ENCODE results near the gene UGT1A7. TPM values are rescaled to one million over a fixed set of nuclear protein-coding genes. Genes with fewer than 3 reads are reported as not detected.
"Not testable (repeated sequence)": the region's sequence is repeated elsewhere in the genome, so short reads cannot be mapped to it uniquely, and the experiment has no call there.

The UGT1A7 gene
- total RNA-seq, 6 donors from 2014 or later: not detected

DNA sequence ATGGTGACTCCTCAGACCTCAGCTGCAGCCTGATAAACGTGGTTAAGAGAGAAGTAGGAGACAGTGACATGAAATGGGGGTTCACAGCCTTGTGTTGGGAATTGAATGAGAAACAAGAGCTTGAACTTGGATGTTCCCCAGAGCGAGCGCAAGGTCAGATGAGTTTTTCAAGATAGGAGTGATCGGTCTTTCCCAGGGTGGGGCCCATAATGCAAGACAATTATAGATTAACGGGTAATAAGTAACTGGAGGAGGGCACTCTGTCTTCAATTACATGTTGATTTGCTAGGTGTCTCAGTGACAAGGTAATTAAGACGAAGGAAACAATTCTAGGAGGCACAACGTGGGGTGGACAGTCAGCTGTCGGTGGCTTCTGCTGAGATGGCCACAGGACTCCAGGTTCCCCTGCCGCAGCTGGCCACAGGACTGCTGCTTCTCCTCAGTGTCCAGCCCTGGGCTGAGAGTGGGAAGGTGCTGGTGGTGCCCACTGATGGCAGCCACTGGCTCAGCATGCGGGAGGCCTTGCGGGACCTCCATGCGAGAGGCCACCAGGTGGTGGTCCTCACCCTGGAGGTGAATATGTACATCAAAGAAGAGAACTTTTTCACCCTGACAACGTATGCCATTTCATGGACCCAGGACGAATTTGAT lies 31.0 kb downstream of the UGT1A7 start, which contains the start of gene UGT1A5:
UGT1A5 (plus strand) TSS at position 297 of the 651 bp plus-strand sequence; CDS start at position 382, 85 bp downstream.
- Histone ChIP-seq H3K27me3 (no peaks in the 10 kb centered on the region), H3K9me3 (no peaks in the 10 kb centered on the region), H3K4me3 (no peak within 1 kb of the TSS), H3K4me1 (no peaks in the 10 kb centered on the region), H3K36me3 (no peaks in the 10 kb centered on the region), H3K27ac (no peak within 1 kb of the TSS)
- WGBS, 2 donors: 81 to 86% methylated on average over 14 of the region's 14 CpGs
- TF ChIP-seq POLR2A (IDR thresholded peaks at IDR 0.05) (no peak), EP300 (IDR thresholded peaks at IDR 0.05) (no peak), POLR2AphosphoS5 (IDR thresholded peaks at IDR 0.05) (no peak)
- TF ChIP-seq, protein P1, sequence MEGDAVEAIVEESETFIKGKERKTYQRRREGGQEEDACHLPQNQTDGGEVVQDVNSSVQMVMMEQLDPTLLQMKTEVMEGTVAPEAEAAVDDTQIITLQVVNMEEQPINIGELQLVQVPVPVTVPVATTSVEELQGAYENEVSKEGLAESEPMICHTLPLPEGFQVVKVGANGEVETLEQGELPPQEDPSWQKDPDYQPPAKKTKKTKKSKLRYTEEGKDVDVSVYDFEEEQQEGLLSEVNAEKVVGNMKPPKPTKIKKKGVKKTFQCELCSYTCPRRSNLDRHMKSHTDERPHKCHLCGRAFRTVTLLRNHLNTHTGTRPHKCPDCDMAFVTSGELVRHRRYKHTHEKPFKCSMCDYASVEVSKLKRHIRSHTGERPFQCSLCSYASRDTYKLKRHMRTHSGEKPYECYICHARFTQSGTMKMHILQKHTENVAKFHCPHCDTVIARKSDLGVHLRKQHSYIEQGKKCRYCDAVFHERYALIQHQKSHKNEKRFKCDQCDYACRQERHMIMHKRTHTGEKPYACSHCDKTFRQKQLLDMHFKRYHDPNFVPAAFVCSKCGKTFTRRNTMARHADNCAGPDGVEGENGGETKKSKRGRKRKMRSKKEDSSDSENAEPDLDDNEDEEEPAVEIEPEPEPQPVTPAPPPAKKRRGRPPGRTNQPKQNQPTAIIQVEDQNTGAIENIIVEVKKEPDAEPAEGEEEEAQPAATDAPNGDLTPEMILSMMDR (IDR thresholded peaks at IDR 0.05): no peak
- ATAC-seq (ENCODE audit: low FRiP score in 2 of 2) (no peak), DNase-seq (peak in 1 of 2 donors; percentile 42)

DNA sequence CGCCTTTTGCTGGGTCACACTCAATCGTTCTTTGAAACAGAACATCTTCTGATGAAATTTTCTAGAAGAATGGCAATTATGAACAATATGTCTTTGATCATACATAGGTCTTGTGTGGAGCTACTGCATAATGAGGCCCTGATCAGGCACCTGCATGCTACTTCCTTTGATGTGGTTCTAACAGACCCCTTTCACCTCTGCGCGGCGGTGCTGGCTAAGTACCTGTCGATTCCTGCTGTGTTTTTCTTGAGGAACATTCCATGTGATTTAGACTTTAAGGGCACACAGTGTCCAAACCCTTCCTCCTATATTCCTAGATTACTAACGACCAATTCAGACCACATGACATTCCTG lies 31.5 kb downstream of the UGT1A7 start:
- TF ChIP-seq EP300 (IDR thresholded peaks at IDR 0.05) (no peak), POLR2AphosphoS5 (IDR thresholded peaks at IDR 0.05) (no peak)
- DNase-seq (no peak), ATAC-seq (ENCODE audit: low FRiP score in 2 of 2) (no peak)
- no peaks in the 10 kb centered on the region for H3K27me3 ChIP-seq
- H3K9me3 ChIP-seq: no peaks in the 10 kb centered on the region
- H3K4me3 ChIP-seq: no peak overlapping the region
- H3K27ac ChIP-seq: no peak overlapping the region
- no peaks in the 10 kb centered on the region for H3K4me1 ChIP-seq
- 75 to 76% methylated on average over 7 of the region's 7 CpGs for WGBS, 2 donors
- H3K36me3 ChIP-seq: no peaks in the 10 kb centered on the region

DNA sequence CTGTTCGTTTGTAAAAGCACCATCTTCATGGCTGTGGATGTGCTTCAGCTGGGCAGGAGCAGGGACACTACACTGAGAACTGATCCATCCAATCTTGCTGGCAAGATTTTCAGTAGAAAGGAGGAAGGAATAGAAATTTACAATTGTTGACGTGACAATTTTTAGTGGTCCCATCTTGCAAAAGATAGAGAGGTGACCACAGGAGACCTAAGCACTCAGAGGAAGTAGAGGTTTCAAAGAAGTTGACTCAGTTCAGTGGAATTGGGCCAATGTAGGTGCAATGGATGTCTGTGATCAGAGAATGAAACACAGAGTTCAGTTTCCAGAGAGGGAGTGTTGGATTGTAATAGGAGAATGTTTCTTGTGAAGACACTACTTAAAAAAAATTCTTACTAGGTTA lies 32.4 kb downstream of the UGT1A7 start:
- no peak overlapping the region for H3K27ac ChIP-seq
- ATAC-seq (ENCODE audit: low FRiP score in 2 of 2) (no peak), DNase-seq (no peak)
- H3K36me3 ChIP-seq: no peaks in the 10 kb centered on the region
- H3K4me3 ChIP-seq: no peak overlapping the region
- H3K9me3 ChIP-seq: no peaks in the 10 kb centered on the region
- H3K27me3 ChIP-seq: no peaks in the 10 kb centered on the region
- TF ChIP-seq POLR2AphosphoS5 (IDR thresholded peaks at IDR 0.05) (no peak), POLR2A (IDR thresholded peaks at IDR 0.05) (no peak), EP300 (IDR thresholded peaks at IDR 0.05) (no peak)
- TF ChIP-seq, protein P1 (IDR thresholded peaks at IDR 0.05): no peak
- WGBS, 2 donors: 69 to 71% methylated on average over 2 of the region's 2 CpGs
- no peaks in the 10 kb centered on the region for H3K4me1 ChIP-seq

DNA sequence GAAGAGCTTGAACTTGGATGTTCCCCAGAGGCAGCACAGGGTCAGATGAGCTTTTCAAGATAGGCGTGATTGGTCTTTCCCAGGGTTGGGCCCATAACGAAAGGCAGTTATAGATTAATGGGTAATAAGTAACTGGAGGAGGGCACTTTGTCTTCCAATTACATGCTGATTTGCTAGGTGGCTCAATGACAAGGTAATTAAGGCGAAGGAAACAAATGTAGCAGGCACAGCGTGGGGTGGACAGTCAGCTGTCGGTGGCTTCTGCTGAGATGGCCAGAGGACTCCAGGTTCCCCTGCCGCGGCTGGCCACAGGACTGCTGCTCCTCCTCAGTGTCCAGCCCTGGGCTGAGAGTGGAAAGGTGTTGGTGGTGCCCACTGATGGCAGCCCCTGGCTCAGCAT lies 36.9 kb downstream of the UGT1A7 start, which contains the start of gene UGT1A4:
UGT1A4 (plus strand) TSS at position 185 of the 400 bp plus-strand sequence; CDS start at position 270, 85 bp downstream.
- H3K4me3 ChIP-seq: no peak within 1 kb of the TSS

DNA sequence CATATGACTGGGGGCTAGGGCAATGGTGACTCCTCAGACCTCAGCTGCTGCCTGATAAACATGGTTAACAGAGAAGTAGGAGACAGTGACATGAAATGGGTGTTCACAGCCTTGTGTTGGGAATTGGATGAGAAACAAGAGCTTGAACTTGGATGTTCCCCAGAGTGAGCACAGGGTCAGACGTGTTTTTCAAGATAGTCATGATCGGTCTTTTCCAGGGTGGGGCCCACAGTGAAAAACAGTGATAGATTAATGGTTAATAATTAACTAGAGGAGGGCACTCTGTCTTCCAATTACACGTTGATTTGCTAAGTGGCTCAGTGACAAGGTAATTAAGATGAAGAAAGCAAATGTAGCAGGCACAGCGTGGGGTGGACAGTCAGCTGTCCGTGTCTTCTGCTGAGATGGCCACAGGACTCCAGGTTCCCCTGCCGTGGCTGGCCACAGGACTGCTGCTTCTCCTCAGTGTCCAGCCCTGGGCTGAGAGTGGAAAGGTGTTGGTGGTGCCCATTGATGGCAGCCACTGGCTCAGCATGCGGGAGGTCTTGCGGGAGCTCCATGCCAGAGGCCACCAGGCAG lies 47.1 kb downstream of the UGT1A7 start, which contains the start of gene UGT1A3:
UGT1A3 (plus strand) TSS at position 320 of the 579 bp plus-strand sequence; CDS start at position 405, 85 bp downstream.
- Histone ChIP-seq H3K36me3 (no peaks in the 10 kb centered on the region), H3K4me3 (no peak within 1 kb of the TSS), H3K4me1 (no peaks in the 10 kb centered on the region), H3K27ac (no peak within 1 kb of the TSS), H3K9me3 (no peaks in the 10 kb centered on the region), H3K27me3 (no peaks in the 10 kb centered on the region)
- TF ChIP-seq EP300 (IDR thresholded peaks at IDR 0.05) (no peak), POLR2AphosphoS5 (IDR thresholded peaks at IDR 0.05) (no peak), POLR2A (IDR thresholded peaks at IDR 0.05) (no peak)
- TF ChIP-seq, protein P1 (IDR thresholded peaks at IDR 0.05): no peak
- 65 to 84% methylated on average over 5 to 8 of the region's 8 CpGs for WGBS, 2 donors
- ATAC-seq (ENCODE audit: low FRiP score in 2 of 2): no peak
- no peak for DNase-seq

More for the DNA sequence above, 36.9 kb downstream of the UGT1A7 start, which contains the start of gene UGT1A4:
- H3K27me3 ChIP-seq: no peaks in the 10 kb centered on the region
- H3K36me3 ChIP-seq: no peaks in the 10 kb centered on the region
- H3K9me3 ChIP-seq: no peaks in the 10 kb centered on the region
- DNase-seq: peak in 1 of 2 donors; percentile 56
- WGBS, 2 donors: 85 to 93% methylated on average over 7 of the region's 7 CpGs
- no peak within 1 kb of the TSS for H3K27ac ChIP-seq
- H3K4me1 ChIP-seq: no peaks in the 10 kb centered on the region
- ATAC-seq (ENCODE audit: low FRiP score in 2 of 2): no peak
- TF ChIP-seq, protein P1 (IDR thresholded peaks at IDR 0.05): no peak
- TF ChIP-seq EP300 (IDR thresholded peaks at IDR 0.05): no peak
- TF ChIP-seq POLR2A (IDR thresholded peaks at IDR 0.05): no peak
- no peak for TF ChIP-seq POLR2AphosphoS5 (IDR thresholded peaks at IDR 0.05)

DNA sequence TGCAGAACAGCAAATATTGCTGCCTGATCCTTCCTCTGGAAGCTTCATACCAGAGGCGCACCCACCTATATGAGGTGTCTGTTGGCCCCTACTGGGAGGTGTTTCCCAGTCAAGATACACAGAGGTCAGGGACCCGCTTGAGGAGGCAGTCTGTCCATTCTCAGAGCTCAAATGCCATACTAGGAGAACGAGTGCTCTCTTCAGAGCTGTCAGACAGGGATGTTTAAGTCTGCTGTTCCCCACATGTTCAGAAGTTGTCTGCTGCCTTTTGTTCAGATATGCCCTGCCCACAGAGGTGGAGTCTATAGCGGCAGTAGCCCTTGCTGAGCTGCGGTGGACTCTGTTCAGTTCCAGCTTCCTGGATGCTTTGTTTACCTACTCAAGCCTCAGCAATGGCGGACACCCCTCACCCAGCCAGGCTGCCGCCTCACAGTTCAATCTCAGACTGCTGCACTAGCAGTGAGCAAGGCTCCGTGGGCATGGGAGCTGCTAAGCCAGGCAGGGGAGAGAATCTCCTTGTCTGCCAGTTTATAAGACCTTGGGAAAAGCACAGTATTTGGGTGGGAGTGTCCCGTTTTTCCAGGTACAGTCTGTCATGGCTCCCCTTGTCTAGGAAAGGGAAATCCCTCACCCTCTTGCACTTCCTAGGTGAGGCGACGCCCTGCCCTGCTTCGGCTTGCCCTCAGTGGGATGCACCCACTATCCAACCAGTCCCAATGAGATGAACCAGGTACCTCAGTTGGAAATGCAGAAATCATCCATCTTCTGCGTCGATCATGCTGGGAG lies 55.4 kb downstream of the UGT1A7 start:
- H3K27ac ChIP-seq; H3K4me1 ChIP-seq; H3K27me3 ChIP-seq; H3K9me3 ChIP-seq; H3K36me3 ChIP-seq; H3K4me3 ChIP-seq; ATAC-seq (ENCODE audit: low FRiP score in 2 of 2); DNase-seq: not testable (repeated sequence)
- 81 to 87% methylated on average over 11 to 14 of the region's 14 CpGs for WGBS, 2 donors
